Uterus (tissue), 2 donors: Measurements from ENCODE around the gene BMP6.

Experiments used
- POLR2A ChIP-seq, 2 donors: fragments of 450-650 bp; IDR thresholded peaks; one replicate each; pipeline ENCODE4 v1.6.1; 2016; ENCODE audit warnings: antibody characterized with exemption in 2 of 2, mild to moderate bottlenecking in 1 of 2, moderate library complexity in 1 of 2
- TF ChIP-seq, protein P1 (sequence below), 4 experiments: fragments of 200-600 bp in 2 of 4; fragments of 450-650 bp in 2 of 4; sonication (generic) in 2 of 4; IDR thresholded peaks; one replicate each; pipeline ENCODE4 v1.5.1; 2016 to 2019; ENCODE audit warnings: antibody characterized with exemption in 4 of 4, mild to moderate bottlenecking in 2 of 4, moderate library complexity in 1 of 4

GRCh38 chr6:7841781-7842468 lies 116.0 kb downstream of the BMP6 start:
- TF ChIP-seq, protein P1, sequence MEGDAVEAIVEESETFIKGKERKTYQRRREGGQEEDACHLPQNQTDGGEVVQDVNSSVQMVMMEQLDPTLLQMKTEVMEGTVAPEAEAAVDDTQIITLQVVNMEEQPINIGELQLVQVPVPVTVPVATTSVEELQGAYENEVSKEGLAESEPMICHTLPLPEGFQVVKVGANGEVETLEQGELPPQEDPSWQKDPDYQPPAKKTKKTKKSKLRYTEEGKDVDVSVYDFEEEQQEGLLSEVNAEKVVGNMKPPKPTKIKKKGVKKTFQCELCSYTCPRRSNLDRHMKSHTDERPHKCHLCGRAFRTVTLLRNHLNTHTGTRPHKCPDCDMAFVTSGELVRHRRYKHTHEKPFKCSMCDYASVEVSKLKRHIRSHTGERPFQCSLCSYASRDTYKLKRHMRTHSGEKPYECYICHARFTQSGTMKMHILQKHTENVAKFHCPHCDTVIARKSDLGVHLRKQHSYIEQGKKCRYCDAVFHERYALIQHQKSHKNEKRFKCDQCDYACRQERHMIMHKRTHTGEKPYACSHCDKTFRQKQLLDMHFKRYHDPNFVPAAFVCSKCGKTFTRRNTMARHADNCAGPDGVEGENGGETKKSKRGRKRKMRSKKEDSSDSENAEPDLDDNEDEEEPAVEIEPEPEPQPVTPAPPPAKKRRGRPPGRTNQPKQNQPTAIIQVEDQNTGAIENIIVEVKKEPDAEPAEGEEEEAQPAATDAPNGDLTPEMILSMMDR (IDR thresholded peaks at IDR 0.05) = no peak
- TF ChIP-seq POLR2A (IDR thresholded peaks at IDR 0.05) = no peak
